Measurements from ENCODE around the gene PSME2.
A peak's percentile ranks its signal among the peaks of the same experiment; 100 is the strongest.
"Not testable (repeated sequence)": the region's sequence is repeated elsewhere in the genome, so short reads cannot be mapped to it uniquely, and the experiment has no call there.

The PSME2 gene

DNA sequence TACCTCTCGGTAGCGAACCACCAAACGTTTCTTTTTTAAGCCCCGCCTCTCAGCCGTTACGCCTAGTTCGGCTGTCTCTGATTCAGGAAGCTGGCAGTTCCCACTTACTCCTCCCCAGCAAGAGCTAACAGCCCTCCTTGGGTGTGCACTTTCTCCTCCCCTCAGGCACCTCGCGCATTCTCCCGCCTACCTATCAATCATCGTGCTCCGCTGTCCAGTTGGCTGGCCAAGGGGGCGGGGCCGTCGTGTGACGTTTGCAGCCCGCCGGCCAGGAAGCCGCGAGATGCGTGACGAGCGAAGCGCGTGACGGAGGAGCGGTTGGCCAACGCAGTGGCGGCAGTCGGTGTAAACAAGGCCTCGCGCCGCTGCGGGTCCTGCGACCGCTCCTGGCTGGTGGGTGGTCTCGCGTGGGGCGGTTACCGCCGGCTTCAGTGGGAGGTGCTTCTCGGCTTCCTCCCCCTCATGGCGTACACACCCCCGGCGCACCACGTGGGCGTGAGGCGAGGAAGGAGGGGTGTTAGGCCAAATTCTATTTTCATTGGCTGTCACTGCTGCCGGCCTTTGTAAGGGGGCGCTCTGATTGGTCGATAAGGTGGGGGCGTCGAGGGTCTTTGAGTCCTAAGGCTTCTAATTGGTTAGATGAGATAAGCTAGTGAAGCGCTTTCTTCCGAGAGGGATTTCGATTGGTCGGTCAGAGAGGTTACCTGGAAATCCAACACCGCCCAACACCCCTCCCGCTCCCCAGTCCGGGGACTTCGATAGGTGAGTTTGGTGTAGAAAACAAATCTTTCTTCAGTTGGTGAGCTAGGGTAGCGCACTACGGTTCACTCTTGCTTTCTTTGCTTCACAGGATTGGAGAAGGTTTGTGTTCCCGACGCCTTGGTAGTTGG, 31.6 kb downstream of the PSME2 start, which contains the start of the genes DCAF11 and NRL:
DCAF11 (plus strand) TSS at position 246 of the 890 bp plus-strand sequence. CDS start 818 bp downstream, outside the sequence.
NRL (minus strand) TSS at position 418 of the 890 bp plus-strand sequence. CDS start 32,101 bp downstream, outside the sequence.
- DNase-seq (ENCODE audit: low read depth, low spot score): peak; percentile 100

DNA sequence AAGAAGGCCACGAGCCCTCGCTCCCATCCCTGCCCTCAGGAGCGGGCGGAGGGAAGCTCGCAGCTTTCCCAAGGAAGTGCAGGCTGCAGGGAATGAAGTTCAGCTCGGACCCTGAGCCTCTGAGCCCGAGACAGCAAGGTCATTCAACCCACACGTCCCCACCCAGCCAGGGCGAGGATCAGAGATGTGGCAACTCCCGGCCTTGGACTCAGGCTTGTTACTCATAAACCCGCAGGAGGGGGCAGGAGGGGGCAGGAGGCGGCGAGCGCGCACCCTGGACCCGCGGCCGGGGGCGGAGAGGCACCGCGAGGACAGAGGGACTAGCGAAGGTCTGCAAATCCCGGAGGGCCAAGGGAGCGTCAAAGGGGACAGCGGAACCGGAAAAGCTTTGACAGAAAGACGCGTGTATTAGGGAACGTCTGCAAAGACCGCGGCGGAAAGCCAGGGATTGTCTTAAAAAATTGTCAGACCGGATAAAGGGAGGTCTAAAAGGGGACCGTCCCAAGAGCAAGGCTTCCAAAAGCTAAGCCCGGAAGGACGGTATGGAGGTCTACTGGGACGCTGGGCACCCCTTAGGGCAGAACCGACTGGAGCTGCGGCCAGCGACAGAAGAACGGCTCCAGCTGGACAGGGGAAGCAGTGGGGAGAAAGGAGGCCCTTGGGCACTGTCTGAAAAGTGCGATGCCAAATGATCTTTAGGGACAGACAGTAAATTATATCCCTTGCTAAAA, 32.4 kb downstream of the PSME2 start:
- DNase-seq (ENCODE audit: low read depth, low spot score): peak; percentile 91

DNA sequence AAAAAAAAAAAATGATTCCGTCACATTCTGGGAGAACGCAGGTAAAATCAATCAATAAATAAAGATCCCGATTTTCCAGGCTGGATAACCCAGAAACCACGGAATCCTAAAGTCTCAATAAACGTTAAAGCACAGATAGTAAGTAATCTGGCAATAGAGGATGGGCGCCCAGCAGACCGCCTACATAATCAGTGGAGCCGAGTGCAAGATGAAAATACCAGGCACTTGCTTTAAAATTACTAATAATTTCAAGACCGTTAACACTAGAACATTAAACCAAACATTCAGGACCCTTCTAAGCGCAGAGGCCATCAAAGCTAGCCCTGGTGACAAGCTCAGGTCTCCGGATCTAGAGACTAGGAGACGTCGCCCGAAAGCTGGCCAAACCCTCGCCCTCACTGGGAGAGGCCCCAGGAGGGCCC, 33.0 kb downstream of the PSME2 start:
- no peak for DNase-seq (ENCODE audit: low read depth, low spot score)

DNA sequence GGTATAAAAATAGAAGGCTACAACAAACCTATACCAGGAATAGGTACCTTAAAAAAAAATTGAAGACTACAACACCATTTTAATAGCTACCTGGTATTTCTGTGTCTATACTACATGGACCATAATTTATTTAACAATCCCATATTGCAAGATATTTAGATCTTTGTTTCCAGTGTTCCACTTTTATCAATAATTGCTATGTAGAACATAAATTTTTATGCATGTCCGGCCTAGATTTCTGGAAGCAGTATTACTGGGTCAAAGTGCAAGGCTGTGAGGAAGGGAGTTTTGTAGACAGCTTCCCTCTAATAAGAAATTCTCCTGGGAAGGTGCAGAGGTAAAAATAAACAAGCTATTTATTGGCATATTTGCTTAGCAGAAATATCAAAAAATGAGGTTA, 35.9 kb downstream of the PSME2 start:
- DNase-seq (ENCODE audit: low read depth, low spot score): no peak

DNA sequence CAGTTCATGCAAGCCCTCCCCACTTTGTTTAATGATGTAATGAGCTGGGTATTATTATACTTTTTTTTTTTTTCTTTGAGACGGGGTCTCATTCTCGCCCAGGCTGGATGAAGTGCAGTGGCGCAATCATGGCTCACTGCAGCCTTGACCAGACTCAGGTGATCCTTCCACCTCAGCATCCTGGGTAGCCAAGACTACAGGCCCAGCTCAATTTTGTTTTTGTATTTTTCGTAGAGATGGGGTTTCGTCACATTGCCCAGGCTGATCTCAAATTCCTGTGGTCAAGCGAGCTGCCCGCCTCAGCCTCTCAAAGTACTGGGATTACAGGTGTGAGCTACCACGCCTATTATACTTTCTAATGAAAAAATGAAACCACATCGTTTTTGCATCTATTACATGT, 36.4 kb downstream of the PSME2 start:
- DNase-seq (ENCODE audit: low read depth, low spot score): no peak

DNA sequence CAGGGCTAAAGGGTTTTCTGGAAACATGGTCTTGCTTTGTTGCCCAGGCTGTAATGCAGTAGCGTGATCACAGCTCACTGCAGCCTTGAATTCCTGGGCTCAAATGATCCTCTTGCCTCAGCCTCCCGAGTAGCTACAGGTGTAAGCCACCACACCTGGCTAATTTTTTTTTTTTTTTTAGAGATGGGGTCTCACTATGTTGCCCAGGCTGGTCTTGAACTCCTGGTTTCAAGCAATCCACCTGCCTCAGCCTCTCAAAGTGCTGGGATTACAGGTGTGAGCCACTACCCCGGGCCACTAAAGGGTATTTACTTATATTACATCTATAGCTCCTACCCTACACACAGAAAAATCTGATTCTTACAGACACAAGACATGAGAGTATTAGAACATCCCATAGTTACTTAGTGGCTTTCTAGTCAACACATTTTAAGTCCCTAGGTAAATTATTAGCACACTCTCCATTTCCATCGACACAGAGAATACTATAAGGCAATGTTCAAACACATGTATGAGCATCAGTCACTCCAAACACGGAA, 38.0 kb downstream of the PSME2 start:
- DNase-seq (ENCODE audit: low read depth, low spot score): no peak

- no peak for DNase-seq (ENCODE audit: low read depth, low spot score)
These were observed 39.6 kb downstream of the PSME2 start for GRCh38 chr14:24106672-24107271.

GRCh38 chr14:24105609-24106239, 40.7 kb downstream of the PSME2 start:
- DNase-seq (ENCODE audit: low read depth, low spot score): not testable (repeated sequence)

GRCh38 chr14:24103451-24103850, 43.0 kb downstream of the PSME2 start:
- DNase-seq (ENCODE audit: low read depth, low spot score): no peak

GRCh38 chr14:24102357-24103048, 43.9 kb downstream of the PSME2 start:
- DNase-seq (ENCODE audit: low read depth, low spot score): no peak

DNA sequence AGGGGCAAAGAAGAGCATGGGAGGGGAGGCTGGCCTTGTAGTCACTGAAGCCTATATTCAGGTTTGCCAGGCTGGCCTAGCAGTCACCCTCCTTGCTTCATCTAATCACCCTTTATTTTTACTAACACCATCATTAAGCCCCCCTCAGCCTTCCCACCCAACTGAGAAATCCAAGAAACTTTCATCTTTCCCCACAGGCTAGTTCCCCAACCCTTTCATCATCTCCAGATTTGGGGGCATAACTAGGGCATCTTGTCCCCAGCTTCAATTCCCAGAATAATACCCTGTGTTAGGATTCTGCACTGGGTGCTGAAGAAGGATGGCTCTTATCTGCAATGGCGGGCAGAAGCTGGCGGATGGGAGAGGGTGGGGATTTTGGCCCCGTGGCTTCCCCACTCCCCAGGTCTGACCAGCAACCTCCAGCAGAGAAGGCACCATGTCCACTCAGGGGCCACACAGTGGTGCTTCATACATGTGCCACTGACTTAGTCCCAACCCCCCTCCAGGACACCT, 45.4 kb downstream of the PSME2 start:
- DNase-seq (ENCODE audit: low read depth, low spot score): no peak

DNA sequence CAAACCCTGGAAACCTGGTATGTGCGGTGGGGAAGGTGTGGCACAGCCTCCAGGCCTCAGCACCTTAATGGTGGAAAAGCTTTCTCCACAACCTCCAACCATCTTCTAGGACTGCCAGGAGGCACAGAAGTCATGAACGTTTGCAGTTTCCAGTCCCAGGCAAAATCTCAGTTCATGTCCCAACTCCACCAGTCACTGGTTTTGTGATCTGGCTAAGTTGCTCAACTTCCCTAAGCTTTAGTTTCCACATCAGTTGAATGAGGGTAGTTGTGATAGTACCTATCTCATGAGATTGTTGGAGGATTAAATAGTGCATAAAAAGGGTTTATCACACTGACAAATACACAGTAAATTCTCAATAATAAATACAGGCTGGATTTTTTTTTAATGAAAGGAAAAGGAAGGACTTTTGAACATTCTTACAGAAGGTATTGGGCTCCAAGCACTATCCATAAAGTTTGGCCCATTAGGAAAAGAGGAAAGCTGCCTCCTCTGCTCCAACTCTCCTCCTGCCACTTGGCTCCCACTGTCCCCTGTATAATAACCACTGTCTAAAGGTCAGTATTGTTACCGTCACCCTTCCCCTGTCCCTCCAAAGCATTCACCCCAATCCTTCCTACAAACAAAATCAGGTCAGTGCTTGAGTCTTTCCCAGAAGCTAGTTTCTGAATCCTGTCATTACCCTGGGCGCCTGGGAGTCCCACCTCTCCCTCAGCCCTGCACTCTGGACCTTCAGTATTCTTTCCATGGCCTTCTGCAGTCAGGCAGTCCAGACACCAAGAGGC, 46.0 kb downstream of the PSME2 start:
- no peak for DNase-seq (ENCODE audit: low read depth, low spot score)

- no peak for DNase-seq (ENCODE audit: low read depth, low spot score)
These were observed 47.2 kb downstream of the PSME2 start for GRCh38 chr14:24098927-24099813.

DNA sequence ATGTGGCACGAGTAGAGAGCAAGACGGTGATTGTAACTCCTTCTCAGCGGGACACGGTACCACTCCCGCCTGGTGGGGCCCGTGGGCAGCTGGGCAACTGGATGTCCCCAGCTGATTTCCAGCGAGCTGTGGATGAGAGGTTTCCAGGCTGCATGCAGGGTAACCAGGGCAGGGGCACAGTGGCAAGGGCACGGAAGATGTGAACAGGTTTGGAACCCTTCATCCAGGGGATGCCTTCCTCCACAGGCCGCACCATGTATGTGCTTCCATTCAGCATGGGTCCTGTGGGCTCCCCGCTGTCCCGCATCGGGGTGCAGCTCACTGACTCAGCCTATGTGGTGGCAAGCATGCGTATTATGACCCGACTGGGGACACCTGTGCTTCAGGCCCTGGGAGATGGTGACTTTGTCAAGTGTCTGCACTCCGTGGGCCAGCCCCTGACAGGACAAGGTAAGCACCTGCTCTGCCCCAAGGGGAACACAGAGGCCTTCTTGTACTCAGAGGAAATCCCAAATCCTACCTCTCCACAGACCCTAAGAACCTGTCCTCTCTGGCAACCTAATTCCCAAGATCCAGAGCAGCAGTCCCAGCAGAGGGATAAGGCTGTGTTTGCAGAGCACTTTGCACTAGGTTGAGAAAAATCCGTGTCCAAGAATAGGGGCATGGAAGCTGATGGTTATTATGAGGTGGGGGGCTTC, 48.0 kb downstream of the PSME2 start:
- no peak for DNase-seq (ENCODE audit: low read depth, low spot score)

GRCh38 chr14:24096545-24097181, 49.7 kb downstream of the PSME2 start:
- DNase-seq (ENCODE audit: low read depth, low spot score): no peak

GRCh38 chr14:24095271-24096068, 50.9 kb downstream of the PSME2 start:
- DNase-seq (ENCODE audit: low read depth, low spot score): peak; percentile 70

DNA sequence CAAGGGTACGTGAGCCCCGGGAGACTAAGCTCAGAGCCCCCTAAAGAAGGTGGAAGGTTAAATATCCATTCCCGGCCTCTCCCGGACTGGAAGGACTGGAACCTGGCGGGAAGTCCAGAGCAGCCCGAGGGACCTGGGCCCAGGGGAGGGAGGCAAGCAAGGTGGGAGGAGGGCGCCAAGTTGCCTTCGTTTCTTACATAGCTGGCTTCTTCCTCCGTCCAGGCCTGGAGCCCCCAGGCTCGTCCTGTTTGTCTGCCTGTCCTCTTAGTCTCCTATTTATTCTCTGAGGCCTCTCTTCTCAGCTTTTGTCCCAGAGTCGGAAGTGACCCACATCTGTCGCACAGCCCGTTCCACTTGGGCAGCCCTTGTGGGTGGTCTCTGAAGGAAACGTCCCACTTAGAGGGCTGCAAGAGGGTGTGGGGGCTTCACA, 51.6 kb downstream of the PSME2 start:
- DNase-seq (ENCODE audit: low read depth, low spot score): peak; percentile 61
